ENCODE measurements around the gene RBM7. TPM values are rescaled to one million over a fixed set of nuclear protein-coding genes. Genes with fewer than 3 reads are reported as not detected.

The RBM7 gene
- total RNA-seq, 1 experiment from 2014 or later: 27.9 TPM

DNA sequence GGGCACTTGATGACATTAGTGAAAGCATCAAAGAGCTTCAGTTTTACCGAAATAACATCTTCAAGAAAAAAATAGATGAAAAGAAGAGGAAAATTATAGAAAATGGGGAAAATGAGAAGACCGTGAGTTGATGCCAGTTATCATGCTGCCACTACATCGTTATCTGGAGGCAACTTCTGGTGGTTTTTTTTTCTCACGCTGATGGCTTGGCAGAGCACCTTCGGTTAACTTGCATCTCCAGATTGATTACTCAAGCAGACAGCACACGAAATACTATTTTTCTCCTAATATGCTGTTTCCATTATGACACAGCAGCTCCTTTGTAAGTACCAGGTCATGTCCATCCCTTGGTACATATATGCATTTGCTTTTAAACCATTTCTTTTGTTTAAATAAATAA, 49.4 kb downstream of the RBM7 start:
- Histone ChIP-seq H3K27ac (ENCODE audit: low read depth, low read length) (no peak overlapping the region), H2AFZ (ENCODE audit: low read depth, low read length, poor library complexity, severe bottlenecking) (no peak overlapping the region), H3K4me2 (ENCODE audit: low read length) (no peak overlapping the region), H3K9me2 (ENCODE audit: insufficient read depth) (no peaks in the 10 kb centered on the region), H3K4me3 (replicated peaks in 1 of 2; ENCODE audit: low read depth in 1 of 2, low read length in 2 of 2) (no peak overlapping the region), H3K9me3 (ENCODE audit: control insufficient read depth in 1 of 2, insufficient read depth in 1 of 2, low read depth in 1 of 2, low read length in 2 of 2) (no peaks in the 10 kb centered on the region), H3K9ac (ENCODE audit: low read length) (no peak overlapping the region), H3K36me3 (ENCODE audit: control insufficient read depth in 1 of 2, insufficient read depth in 2 of 2, low read length in 2 of 2) (peaks cover 6 to 20% of the 10 kb centered on the region in 2 experiments; a peak in 3 of 4 replicates), H4K20me1 (ENCODE audit: insufficient read depth) (no peaks in the 10 kb centered on the region), H3K27me3 (ENCODE audit: insufficient read depth, low read length) (no peaks in the 10 kb centered on the region), H3K79me2 (ENCODE audit: insufficient read depth, low read length) (peaks cover 22% of the 10 kb centered on the region), H3K4me1 (ENCODE audit: control insufficient read depth in 1 of 2, insufficient read depth in 2 of 2, low read length in 2 of 2) (no peaks in the 10 kb centered on the region)
- DNase-seq (ENCODE audit: low read depth, low spot score): no peak
- ChIA-PET POLR2A (no interaction called here), RAD21 (ENCODE audit: low non-redundant PET in 1 of 2, low total read pairs in 2 of 2, uncharacterized antibody in 2 of 2, unreplicated experiment in 2 of 2) (no interaction called here), CTCF (no interaction called here)
- ATAC-seq: no peak
- intact Hi-C loops (cut with micrococcal nuclease): no loop called here
- no TSS peak for BruUV-seq (replicated peaks)
- TF ChIP-seq, protein P1, sequence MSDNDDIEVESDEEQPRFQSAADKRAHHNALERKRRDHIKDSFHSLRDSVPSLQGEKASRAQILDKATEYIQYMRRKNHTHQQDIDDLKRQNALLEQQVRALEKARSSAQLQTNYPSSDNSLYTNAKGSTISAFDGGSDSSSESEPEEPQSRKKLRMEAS (IDR thresholded peaks at IDR 0.05): no peak
- TF ChIP-seq SP1 (IDR thresholded peaks at IDR 0.05; ENCODE audit: low read depth) (no peak), JUND (IDR thresholded peaks at IDR 0.05) (no peak), SIN3A (IDR thresholded peaks at IDR 0.05; ENCODE audit: low read depth) (no peak), EZH2phosphoT487 (IDR thresholded peaks at IDR 0.05; ENCODE audit: borderline replicate concordance) (no peak), CBX3 (IDR thresholded peaks at IDR 0.05; ENCODE audit: low read depth) (no peak), ZFX (IDR thresholded peaks at IDR 0.05) (no peak), ZNF274 (IDR thresholded peaks at IDR 0.05; ENCODE audit: low read depth, low read length) (no peak), POLR2A (IDR thresholded peaks at IDR 0.05; ENCODE audit: borderline replicate concordance, extremely low read depth, insufficient read depth, insufficient read length) (no peak), CEBPB (IDR thresholded peaks at IDR 0.05; ENCODE audit: low read depth) (no peak), EGR1 (IDR thresholded peaks at IDR 0.05; ENCODE audit: low read depth) (no peak), TCF7L2 (IDR thresholded peaks at IDR 0.05; ENCODE audit: borderline replicate concordance, extremely low read depth, insufficient read depth, insufficient read length) (no peak), SRF (IDR thresholded peaks at IDR 0.05; ENCODE audit: low read depth) (no peak)
- TF ChIP-seq, protein P2, sequence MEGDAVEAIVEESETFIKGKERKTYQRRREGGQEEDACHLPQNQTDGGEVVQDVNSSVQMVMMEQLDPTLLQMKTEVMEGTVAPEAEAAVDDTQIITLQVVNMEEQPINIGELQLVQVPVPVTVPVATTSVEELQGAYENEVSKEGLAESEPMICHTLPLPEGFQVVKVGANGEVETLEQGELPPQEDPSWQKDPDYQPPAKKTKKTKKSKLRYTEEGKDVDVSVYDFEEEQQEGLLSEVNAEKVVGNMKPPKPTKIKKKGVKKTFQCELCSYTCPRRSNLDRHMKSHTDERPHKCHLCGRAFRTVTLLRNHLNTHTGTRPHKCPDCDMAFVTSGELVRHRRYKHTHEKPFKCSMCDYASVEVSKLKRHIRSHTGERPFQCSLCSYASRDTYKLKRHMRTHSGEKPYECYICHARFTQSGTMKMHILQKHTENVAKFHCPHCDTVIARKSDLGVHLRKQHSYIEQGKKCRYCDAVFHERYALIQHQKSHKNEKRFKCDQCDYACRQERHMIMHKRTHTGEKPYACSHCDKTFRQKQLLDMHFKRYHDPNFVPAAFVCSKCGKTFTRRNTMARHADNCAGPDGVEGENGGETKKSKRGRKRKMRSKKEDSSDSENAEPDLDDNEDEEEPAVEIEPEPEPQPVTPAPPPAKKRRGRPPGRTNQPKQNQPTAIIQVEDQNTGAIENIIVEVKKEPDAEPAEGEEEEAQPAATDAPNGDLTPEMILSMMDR (IDR thresholded peaks at IDR 0.05 in 2 of 3, conservative IDR thresholded peaks at IDR 0.05 in 1 of 3; ENCODE audit: borderline replicate concordance in 1 of 3, insufficient read depth in 1 of 3, low read depth in 2 of 3, low read length in 2 of 3): no peak
- TF ChIP-seq, protein P3, sequence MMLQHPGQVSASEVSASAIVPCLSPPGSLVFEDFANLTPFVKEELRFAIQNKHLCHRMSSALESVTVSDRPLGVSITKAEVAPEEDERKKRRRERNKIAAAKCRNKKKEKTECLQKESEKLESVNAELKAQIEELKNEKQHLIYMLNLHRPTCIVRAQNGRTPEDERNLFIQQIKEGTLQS (IDR thresholded peaks at IDR 0.05): no peak
- TF ChIP-seq, protein P4, sequence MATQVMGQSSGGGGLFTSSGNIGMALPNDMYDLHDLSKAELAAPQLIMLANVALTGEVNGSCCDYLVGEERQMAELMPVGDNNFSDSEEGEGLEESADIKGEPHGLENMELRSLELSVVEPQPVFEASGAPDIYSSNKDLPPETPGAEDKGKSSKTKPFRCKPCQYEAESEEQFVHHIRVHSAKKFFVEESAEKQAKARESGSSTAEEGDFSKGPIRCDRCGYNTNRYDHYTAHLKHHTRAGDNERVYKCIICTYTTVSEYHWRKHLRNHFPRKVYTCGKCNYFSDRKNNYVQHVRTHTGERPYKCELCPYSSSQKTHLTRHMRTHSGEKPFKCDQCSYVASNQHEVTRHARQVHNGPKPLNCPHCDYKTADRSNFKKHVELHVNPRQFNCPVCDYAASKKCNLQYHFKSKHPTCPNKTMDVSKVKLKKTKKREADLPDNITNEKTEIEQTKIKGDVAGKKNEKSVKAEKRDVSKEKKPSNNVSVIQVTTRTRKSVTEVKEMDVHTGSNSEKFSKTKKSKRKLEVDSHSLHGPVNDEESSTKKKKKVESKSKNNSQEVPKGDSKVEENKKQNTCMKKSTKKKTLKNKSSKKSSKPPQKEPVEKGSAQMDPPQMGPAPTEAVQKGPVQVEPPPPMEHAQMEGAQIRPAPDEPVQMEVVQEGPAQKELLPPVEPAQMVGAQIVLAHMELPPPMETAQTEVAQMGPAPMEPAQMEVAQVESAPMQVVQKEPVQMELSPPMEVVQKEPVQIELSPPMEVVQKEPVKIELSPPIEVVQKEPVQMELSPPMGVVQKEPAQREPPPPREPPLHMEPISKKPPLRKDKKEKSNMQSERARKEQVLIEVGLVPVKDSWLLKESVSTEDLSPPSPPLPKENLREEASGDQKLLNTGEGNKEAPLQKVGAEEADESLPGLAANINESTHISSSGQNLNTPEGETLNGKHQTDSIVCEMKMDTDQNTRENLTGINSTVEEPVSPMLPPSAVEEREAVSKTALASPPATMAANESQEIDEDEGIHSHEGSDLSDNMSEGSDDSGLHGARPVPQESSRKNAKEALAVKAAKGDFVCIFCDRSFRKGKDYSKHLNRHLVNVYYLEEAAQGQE (IDR thresholded peaks at IDR 0.05; ENCODE audit: low read depth): no peak

Data from HCT116 (cell line).